ENCODE data around the gene DOK5.

- TF ChIP-seq POLR2A (IDR thresholded peaks at IDR 0.05) (no peak), CTCF (IDR thresholded peaks at IDR 0.05) (no peak)
These were observed 125.2 kb downstream of the DOK5 start for GRCh38 chr20:54600634-54601033.
